HG03097 (cell line): ENCODE data around the gene PCID2.

ENCODE experiments used
- ATAC-seq: cut with Tn5 transposase; IDR thresholded peaks from one replicate; pipeline ENCODE4 v1.9.1; 2021; ENCODE audit not compliant: unreplicated experiment, low FRiP score

PCID2 gene

DNA sequence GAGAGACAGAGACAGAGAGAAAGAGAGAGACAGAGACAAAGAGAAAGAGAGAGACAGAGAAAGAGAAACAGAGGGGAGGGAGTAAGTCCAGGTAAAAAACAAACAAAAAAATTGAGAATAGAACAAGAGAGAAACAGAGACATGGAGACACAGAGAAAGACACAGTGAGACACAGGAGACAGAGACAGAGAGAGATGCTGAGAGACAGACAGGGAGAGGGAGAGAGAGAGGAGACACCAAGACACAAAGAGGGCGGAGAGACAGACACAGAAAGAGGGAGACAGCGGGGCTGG, 55.8 kb downstream of the PCID2 start:
- no peak for ATAC-seq

DNA sequence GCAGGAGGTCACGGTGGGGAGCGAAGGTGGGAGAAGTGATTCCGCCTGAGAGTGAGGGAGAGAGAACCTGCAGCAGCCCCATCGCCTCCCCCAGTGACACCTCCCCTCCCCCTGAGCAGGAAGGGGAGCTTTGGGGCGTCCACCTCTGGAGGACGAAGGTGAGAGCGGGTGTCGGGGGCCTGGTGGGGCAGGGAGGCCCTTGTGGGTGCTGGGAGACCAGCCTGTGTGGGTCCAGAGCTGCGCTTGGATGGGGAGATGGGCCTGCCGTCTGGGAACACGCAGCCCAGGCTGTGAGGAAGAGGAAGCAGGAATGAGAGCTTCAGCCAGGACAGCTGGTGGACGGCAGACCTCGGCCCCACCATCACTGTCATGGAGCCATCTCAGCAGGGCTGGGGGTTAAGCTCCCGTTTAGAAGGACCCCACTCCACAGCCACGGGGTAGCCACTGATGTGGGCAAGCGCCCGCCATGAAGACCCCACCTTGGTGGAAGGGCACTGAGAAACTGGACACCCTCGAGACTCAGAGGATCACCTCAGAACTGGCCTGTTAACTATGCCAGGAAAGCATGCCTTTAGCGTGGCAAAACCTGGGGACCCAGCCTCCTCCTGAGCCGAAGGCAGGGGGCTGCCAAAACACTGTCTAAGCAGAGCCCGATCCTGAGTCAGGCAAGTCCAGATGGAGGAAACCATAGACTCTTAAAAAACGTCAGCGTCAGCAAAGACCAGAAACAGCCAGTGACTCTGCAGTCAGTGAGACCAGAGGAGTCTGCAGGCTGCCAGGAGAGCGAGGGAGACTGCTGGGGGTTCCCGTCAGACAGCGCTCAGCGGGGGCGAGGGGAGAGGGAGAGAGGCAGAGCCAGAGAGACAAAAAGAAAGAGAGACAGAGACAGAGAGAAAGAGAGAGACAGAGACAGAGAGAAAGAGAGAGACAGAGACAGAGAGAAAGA, 56.5 kb downstream of the PCID2 start:
- ATAC-seq = no peak

DNA sequence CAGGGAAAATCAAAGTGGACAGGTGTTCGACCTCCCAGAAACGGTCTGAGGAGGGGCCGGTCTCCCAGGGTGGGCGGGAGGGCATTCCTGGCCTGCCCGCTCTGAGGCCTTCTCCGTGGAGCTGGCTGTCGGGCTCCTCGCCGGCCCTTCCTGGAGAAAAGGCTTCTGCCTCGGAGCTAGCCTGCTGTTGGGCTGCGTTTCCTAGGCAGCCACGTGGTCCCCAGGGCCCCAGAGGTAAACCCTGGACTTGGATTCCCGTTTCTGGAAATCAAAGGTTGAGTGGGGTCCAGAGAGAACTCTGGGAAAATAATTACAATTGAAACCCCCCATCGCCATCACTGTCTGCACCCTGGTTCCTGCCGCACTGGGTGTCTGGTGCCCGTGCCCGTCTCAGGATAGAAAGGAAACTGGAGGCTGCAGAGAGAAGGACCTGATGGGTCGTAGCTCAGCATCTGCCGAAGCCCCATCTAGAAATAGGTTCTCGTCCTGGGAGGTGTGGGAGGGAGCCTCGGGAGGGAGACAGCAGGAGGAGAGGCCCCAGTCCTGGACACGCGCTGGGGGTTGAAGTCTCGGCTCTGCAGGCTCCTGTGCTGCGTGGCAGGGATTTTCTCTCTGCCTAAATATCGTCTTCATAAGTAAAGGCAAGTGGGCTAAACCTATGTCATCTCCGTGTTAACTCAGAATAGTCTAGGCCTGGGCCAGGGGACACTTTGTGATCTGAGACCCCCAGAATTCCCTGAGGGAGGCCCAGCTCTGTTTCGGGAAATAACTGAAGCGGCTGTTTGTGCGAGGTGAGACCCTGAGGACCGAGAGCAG, 57.7 kb downstream of the PCID2 start:
- no peak for ATAC-seq

DNA sequence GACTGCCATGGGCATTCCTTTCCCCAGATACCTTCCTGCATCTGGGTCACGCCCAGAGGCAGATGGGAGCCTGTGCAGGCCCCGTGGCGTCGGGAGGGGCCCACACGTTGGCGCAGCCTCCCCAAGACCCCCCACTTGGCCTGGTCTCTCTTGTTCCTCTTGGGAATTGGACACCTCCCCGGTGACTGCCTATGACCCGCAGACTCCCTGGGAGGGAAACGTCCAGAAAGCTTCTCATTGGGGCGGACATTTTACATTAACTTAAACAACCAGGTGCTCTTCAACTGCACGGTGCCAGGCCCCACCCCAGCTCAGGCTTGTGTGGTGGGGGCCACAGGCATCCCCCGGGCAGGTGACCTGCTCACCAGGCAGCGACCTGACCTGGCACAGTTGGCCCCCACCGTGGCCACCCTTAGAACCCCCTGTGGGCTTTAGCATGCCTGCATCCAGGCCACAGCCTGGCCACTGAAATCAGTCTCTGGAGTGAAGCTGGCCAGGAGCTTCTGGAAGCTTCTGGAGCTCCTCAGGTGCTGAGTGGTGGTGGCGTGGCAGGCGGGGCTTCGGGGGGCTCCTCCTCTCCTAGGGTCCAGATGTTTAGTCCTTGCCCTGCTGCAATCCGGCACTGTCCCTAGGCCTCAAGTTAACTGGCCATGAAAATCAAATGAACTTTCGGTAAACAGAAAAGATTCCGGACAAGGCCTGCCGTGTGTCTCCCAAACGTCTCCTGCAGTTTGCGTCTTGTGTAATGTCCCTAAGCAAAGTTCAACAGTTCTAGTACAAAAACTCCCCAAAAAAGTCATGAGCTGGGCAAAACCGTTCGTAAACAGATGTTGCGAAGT, 58.5 kb downstream of the PCID2 start:
- no peak for ATAC-seq

DNA sequence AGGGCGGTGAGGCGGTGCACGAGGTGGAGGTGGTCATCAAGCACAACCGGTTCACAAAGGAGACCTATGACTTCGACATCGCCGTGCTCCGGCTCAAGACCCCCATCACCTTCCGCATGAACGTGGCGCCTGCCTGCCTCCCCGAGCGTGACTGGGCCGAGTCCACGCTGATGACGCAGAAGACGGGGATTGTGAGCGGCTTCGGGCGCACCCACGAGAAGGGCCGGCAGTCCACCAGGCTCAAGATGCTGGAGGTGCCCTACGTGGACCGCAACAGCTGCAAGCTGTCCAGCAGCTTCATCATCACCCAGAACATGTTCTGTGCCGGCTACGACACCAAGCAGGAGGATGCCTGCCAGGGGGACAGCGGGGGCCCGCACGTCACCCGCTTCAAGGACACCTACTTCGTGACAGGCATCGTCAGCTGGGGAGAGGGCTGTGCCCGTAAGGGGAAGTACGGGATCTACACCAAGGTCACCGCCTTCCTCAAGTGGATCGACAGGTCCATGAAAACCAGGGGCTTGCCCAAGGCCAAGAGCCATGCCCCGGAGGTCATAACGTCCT, 59.4 kb downstream of the PCID2 start:
- ATAC-seq = no peak

DNA sequence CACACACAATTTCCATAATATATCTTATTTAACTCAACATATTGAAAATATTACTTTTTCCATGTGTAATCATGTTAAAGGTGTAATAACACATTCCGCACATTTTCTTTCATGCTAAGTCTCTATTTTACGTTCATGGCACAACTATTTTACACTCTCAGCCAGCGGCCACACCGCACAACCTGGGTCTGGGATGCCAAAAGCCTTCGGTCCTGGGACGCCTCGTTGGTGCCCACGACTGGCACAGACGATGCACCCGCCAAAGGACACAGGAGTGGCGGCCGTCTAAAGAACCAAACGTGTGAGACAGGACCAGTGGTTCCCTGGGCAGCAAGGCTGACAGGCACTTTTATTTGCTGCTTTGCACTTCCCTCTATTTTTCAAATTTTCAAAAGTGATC, 60.1 kb downstream of the PCID2 start:
- no peak for ATAC-seq

DNA sequence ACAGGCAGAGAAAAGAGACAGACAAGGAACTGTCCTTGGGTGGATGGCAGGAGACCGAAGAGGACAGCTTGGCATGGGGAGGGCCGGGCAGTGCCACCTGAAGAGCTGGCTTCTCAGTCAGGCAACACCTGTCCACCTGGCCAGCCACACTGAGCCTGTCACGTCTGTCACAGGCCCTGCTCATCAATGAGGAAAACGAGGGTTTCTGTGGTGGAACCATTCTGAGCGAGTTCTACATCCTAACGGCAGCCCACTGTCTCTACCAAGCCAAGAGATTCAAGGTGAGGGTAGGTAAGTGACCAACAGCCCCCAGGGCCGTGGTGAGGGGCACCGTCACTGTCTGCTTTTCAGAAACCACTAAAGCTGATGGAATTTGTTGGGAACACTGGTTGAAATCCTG, 61.3 kb downstream of the PCID2 start:
- ATAC-seq = no peak

DNA sequence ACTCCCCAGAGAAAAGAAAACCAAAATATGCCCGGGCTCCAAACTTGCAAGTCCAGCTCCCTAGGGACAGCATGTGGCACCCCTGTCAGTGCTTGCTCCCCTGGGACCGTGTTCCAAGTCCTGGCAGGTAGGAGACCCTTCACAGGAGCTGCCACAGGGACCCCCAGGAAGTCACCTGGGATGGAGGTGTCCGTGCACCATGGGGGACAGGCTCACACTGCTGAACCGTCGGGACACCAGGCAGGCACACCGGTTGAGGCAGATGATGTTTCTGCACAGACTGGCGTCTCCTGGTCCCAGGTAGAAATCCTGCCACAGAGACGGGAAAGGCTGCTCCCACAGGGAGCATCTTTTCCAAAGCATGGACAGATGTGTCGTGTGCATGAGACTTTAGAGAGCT, 61.7 kb downstream of the PCID2 start:
- ATAC-seq = no peak

DNA sequence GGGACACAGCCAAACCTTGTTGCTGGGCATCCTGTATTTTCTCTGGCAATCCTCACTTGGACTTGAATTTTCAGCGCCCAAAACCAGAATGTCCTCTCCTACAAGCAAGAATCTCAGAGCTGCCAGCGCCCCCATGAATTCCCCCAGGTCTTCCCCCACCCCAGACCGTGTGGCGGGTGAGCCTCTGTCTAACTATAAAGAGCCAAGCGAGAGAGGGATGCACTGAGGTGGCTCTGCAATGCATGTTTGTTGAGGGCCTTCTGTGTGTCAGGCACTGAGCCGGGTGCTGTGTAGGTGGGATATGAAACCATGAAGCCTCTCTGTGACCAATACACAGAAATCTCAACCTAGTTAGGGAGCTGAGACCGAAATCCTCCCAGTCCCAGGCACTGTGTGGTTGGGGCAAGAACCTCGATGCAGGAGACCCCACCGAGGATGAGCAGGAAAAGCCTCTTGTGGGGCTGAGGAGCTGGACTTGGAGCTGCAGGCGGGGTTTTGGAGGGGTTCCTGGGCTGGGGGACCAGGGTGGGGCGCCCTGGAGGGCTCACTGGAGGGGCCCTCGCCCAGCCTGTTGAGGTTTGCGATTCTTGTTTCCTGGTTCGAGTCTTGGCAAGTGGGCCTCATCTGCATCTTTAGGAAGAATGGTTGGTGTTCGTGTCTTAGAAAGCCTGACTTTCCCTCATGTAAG, 62.4 kb downstream of the PCID2 start:
- no peak for ATAC-seq

DNA sequence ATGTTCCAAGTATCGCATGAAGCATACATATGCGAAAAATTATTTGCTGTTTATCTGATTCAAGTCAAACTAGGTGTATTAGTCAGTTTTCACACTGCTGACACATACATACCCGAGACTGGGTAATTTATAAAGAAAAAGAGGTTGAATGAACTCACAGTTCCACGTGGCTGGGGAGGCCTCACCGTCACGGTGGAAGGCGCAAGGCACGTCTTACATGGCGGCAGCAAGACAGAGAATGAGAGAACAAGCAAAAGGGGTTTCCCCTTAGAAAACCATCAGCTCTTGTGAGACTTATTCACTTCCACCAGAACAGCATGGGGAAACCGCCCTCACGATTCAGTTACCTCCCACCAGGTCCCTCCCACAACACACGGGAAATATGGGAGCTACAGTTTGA, 63.0 kb downstream of the PCID2 start:
- no peak for ATAC-seq

DNA sequence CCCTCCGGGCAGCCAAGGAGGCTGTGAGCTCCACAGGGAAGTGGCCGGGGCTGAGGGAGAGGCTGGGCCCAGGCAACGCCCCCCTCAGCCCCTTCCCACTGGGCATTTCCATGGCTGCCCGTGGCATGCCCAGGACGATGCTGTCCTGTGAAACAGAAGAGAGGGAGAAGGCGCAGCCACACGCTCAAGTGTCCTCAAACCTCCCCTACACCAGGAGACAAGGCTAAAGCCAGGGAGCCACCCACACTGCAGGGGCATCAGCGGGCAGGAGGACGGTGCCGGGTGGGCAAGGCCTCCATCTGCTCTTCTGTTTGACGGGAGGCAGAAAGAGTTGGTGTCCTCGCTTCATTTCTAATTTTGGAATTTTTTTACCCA, 64.2 kb downstream of the PCID2 start:
- no peak for ATAC-seq

DNA sequence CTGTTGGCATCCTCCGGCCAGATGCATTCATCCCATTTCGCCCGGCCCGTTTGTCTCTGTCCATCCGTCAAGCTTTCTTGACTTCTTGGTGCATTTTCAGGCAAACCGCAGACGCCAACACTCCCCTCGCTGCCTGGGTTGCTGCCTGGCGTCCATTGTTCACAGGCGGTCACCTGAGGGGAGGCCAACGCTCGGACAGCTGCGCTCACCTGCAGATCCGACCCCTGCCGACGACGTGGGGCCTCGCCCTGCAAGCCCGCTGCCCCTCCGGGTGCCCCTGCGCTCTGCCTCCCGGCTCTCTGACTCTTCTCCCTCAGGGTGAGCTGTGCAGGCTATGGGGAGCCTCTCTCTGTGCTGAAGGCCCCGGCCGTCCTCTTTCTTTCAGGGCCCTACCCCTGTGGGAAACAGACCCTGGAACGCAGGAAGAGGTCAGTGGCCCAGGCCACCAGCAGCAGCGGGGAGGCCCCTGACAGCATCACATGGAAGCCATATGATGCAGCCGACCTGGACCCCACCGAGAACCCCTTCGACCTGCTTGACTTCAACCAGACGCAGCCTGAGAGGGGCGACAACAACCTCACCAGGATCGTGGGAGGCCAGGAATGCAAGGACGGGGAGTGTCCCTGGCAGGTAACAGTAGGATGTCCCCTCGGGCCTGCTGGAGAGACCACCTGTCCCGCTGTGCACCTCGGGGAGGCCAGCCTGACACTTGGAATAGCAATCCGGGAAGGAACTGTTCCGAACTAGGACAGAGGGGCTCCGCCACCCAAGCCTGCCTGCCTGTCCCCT, 64.8 kb downstream of the PCID2 start:
- no peak for ATAC-seq

DNA sequence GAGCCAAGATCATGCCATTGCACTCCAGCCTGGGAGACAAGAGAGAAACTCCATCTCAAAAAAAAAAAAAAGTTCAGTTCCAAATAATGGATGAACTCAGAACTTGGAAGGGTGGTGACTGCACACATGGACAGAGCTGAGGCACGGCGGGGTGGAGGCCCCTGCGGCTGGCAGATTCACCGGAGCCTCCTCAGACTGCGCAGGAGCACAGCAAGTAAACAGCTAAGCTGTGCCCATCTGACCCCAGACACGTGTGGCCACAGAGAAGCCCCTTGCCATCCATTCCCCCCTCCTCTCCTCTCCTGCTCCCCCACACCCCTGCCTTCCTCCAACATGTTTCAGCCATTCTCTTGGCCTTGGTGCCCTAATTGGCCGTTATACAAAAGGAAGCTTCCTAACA, 65.6 kb downstream of the PCID2 start:
- ATAC-seq = no peak

DNA sequence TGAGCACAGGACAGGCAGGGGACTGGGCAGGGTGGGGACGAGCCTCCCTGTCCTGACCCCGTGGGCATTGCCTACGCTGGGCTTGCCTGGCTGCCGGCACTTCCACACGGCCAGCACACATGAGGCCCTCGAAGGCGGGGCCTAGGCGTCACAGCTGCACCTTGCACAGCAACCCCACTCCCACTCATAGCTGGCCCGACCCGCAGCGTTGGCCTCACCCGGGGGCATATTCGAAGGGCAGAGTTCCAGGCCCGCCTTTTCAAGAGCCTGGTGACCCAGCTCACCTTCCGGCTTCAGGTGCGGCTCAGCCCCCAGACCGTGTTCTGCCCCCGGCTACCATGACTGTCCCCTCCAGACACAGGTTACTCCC, 66.9 kb downstream of the PCID2 start:
- no peak for ATAC-seq

DNA sequence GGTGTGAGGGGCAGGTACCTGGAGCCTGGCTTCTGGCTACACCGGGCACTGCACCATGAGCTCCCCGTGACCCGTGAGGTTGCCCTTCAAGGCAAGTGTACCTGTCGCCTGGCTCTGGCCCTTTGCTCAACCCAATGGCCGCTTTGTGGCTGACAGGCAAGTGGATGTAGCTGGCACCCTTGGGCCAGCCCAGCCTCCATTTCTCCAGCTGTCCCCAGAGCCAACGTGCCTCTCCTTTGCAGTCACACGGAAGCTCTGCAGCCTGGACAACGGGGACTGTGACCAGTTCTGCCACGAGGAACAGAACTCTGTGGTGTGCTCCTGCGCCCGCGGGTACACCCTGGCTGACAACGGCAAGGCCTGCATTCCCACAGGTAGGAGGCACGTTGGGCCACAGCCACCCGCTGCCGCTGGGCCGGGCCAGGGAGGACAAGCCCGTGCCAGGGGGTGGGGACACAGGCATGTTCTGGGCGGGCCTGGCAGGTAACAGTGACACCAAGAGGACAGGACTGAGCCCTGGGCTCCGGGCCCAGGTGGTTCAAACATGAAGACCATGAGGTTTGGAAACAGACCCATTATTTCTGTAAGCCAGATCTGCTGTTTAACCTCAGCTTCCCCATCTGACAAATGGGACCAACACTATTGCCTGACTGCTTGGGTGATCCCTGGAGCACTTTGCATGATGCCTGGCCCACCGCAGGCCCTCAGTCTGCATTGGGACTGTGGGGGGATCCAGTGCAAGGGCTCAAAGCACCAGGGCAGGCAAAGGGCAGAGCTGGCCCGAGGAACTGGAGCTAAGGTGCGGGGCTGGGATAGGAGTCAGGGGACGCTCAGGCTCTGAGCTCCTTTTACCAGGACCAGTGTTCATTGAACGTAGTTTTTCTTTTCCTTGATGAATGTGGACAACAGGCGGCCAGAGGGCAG, 67.5 kb downstream of the PCID2 start:
- no peak for ATAC-seq

DNA sequence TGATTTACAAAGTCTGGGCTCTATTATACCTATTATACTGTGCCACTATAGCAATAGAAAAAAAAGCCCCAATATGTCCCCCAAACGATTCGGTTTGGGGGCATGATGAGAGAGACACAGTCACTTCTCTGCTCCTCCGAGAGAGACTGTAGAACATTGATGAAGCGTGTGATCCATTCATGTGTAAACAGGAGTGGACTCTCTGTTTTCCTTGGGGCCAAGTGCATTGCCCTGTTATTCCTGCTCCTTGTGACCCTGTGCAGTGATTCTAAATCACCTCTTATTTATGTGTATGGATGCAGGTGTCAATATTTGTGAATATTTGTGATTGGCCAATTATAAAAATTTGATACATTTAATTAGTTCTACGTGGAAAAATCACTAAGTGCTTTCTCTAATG, 68.9 kb downstream of the PCID2 start:
- no peak for ATAC-seq

DNA sequence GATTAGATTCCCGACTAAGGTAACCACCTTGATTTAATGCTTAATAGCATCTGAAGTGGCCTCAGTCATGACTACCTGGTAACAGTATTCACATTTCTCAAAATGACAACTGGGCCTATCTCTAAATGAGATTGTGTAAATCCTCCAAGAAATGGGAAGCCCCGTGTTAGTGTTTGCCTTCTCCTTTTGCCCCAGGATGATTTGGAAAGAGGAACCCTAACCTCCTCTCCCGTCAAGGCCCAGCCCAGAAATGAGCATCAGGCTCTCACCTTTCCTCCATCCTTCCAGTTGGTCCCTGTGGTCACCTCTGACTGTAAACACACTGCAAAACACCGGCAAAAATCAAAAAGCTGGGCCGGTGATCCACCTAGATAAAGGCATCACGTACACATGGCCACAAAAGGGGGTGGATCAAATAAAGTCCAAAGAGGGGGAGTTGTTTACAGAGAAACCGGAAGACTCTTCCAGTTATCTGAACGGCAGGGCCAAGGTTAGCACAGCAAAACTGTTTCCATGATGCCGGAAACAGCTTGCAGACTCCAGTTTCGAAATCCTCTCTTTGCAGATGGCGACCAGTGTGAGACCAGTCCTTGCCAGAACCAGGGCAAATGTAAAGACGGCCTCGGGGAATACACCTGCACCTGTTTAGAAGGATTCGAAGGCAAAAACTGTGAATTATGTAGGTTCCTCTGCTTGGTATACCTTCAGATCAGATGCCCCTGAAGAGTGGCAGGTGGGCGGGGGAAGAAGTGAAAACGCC, 69.5 kb downstream of the PCID2 start:
- no peak for ATAC-seq
